HG02588 (cell line): ENCODE results near the gene RASGRP2.

Experiments used
- ATAC-seq: cut with Tn5 transposase; IDR thresholded peaks from one replicate; pipeline ENCODE4 v1.9.1; 2021; ENCODE audit warnings: mild to moderate bottlenecking, moderate library complexity; ENCODE audit not compliant: unreplicated experiment

RASGRP2 gene

DNA sequence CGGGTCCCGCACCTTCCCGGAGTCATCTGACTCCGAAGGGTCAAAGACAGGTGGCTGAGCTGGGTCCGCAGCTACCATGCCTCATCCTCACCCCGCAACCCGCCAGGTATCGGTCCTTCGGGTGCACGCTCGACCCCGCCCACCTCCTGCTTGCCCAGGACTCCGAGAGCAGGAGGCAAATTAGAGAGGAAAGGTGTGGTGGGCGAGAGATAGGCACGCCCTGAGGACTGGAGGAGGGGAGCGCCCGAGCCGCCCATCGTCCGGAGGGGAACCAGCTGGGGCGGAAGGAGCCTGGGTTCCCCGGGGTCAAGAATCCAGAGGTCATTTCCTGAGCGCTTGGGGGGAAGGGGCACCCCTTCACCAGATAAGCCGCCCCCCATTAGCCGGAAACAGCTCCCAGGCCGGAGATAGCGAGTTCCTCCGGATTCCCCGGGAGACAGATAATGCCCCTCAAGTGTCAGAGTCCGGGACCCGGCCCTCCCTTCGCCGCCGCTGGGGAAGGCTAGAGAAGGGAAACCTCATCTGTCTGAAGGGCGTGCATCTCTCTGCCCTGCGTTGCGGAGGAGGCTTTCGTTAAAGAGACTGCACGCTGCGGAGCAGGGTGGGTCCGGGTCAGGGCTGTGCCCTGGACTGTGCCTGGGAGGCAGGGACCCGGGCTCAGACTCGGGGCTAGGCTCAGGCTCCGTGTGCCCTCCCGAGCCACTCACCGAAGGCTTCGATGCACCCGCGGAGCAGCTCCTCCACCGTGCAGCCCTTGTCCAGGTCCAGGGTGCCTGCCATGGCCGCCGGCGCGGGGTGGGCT, 1.7 kb downstream of the RASGRP2 start:
- ATAC-seq, result no peak

DNA sequence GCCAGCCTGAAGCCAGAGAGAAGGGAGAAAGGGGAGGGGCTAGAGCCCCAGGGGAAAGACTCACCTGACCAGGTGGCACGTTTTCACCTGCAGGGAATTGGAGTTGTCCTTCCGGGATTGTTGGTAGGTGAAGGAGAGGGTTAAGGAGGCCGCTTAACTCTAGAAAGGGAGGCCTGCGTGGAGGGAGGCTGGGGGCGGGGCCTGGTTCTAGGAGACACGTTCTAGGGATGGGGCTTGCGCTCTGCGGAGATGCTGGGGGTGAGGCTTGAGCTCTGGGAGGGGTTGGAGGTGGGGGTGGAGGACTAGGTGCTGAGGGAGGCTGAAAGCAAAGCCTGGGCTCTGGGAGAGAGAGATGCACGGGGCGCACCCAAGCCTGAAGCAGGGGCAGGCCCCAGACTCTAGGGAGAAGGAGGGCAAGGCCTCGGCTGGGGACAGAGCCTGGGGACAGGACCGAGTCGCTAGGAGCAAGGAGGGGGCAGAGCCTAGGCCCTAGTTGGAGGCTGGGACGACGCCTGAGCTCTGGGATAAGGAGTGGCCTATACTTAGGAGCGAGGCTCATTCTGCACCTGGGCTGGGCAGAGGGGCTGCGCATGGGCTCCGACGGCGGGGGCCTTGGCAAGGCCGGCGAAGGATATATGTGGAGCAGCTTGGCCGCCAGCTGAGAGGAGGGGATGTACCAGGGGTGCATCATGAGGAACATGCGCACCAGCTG, 2.4 kb downstream of the RASGRP2 start:
- no peak for ATAC-seq

DNA sequence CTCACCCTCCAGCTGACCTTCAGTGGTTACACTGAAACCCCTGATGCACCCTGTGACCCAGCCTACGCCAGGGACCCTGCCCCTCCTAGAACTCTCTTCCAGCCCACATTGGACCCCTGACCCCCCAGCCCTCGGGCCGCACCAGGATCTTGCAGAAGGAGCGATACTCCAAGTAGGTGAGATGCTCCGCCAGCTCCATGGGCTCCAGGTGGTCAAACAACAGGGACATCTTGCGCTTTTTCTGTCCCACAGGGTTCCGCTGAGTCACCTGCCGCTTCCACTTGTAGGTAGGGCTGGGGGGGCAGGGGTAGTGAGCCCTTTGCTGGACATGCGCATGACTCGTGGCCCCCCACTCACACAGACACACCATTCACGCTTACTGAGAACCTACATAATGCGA, 4.1 kb downstream of the RASGRP2 start:
- no peak for ATAC-seq

- no peak for ATAC-seq
These were observed 7.3 kb downstream of the RASGRP2 start for GRCh38 chr11:64736654-64737053.

DNA sequence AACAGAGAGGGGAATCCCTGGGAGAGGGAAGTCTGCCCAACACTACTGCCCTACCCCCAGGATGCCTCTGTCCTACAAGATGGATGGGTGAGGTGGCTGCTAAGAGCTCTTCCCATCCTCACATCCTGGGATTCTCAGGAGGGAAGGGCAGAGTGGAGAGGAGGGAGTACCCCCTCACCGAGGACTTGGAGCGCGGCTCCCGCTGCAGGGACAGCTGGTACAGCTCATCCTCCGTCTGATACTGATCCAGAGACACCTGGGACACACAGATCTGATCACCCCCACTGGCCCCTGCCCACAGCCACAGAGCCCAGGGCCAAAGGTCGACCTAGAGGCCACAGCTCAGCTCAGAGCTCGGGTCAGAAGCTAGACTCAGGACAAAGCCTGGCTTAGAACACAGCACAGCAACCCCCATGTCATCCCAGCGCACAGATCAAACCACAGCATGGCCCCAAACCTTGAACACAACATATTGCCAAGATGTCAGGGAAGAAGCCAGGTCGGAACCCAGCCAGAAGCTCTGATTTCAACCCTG, 8.2 kb downstream of the RASGRP2 start:
- no peak for ATAC-seq

- ATAC-seq, result no peak
These were observed 8.9 kb downstream of the RASGRP2 start for GRCh38 chr11:64734811-64735724.

DNA sequence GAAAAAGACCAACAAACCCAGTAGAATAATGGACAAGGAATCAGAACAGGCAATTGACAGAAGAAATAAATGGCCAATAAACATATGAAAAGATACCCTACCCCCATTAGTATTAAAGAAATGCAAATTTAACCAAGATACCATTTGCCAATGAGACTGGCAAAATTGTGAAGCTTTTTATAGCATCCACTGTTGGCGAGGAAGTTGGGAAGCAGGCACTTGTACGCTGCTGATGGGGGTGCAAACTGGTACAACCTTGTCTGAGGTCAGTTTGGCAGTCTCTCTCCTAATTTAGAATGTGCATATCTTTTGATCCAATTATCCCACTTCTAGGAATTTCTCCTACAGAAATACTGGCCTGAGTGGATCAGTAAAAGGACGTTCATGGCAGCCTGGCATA, 12.3 kb downstream of the RASGRP2 start:
- no peak for ATAC-seq

DNA sequence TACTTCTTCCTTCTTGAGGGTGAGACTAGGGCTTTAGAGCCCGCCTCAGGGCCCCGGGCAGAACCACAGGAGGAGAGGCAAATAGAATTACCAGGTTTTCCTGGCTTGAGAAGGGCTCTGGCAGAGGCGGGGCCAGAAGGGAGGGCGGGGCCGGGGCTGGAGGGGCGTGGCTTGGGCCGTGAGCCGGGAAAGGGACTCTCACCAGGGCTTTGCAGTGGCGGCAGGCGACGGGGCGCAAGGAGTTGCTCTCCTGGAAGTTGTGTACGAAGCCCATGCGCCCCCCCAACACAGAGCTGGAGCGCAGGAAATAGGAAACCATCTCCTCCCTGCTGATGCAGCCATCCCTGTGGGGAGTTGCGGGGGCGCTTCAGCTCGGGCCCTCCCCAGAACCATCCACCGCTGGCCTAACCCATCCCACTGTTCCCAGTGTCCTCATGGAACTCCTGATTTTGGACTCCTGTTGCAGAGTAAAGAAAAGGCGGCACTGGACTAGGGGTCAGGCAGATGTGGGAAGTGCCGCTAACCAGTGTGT, 14.0 kb downstream of the RASGRP2 start:
- ATAC-seq, result no peak

- no peak for ATAC-seq
These were observed 15.1 kb downstream of the RASGRP2 start for GRCh38 chr11:64728757-64729365.

- no peak for ATAC-seq
These were observed 16.9 kb downstream of the RASGRP2 start for GRCh38 chr11:64726867-64727530.

- ATAC-seq, result no peak
These were observed 17.7 kb downstream of the RASGRP2 start for GRCh38 chr11:64726211-64726641.

GRCh38 chr11:64724863-64725532, 18.9 kb downstream of the RASGRP2 start:
- no peak for ATAC-seq

DNA sequence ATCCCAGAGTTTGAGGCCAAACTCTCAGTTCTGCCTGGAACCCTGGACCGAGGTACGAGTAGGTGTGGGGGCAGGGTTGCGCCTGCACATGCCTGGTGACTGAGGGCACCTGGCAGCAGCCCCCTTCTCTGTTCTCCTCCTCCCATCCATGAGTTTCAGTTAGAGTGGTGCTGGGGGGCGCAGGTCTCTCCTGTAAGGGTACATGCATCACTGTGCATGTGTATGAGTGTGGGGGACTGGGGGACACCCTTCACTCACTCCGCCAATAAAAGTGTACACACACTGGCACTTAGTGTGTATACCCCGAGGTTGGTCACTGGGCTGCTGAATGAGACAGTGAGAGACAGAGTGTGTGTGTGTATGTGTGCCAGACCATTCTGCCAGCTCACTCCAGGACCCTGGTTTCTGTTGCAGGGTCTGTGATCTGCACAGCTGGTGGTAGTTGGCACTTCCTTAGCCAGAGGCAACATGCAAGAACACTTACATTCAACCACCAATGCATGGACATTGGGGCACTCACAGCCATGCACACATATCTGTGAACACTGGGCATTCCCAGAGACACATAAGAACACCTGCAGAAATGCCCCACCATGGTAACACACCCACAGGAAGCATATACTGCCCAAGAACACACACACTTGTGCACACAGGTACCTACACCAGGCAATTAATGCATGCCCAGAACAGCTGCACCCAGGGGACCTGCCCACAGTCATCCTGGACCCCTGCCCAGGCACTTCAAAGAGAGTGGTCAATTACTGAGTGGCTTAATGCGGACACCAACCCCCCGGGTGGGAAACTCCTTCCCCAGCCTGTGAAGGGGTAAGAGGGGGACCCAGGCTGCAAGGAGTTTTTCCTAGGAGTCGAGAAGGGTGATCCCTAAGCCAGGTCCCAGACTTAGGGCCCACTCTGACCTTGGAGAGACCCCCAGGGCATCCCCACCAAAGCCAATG, 19.8 kb downstream of the RASGRP2 start:
- ATAC-seq, result no peak

GRCh38 chr11:64723117-64723906, 20.6 kb downstream of the RASGRP2 start, which contains the start of gene NRXN2:
Gene NRXN2, minus strand, starts transcription at chr11:64723197. Its CDS starts 9,498 bp downstream, at chr11:64713699.
- peak; percentile 77 for ATAC-seq

DNA sequence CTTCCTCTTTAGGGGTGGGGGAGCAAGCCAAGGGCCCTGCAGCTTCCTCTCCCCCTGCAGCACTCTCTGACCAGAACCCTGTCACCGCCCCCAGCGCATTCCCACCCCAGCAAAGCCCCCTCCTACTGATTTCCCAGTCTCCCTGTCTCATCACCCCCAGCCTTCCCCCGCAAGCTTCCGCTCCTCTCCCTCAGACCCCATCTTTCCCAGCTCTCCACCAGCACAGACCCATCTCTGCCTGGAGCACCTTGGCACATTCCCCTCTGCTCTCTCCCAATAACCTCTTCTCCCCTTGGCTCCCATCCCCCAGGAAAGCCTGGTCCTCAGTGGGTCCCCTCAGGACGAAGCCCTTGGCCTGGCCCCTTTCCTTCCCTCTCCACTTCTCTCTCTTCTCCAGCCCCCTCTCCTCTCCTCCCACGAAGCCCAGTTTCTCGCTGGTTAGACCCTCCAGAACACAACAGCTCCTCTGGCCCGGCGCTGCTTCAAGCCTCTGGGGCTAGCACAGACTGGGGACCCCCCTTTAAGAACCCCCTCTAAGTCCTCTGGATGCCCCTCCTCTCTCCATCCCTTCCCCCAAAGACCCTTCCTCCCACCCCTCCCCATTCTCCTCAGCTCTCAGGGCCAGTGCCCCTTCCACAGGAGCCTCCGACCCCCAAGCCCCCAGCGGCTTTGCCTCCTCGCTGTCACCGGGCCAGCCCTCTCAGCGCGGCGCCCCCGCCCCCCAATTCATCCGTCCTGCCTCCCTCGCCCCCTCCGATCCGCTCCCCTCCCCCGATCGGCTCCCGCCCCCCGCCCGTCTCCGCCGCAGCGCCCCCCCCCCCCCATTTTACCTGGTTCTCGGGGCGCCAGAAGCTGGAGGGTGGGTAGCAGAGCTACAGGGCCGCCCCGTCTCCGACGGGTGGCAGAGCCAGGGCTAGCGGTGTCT, 21.5 kb downstream of the RASGRP2 start:
- ATAC-seq, result no peak

- ATAC-seq, result no peak
These were observed 22.6 kb downstream of the RASGRP2 start for GRCh38 chr11:64721359-64721699.
